GM10847 (cell line): Measurements from ENCODE around the gene TMEM131.

ENCODE experiments used
- POLR2A ChIP-seq: IDR thresholded peaks from 2 replicates; pipeline ENCODE4 v1.6.1; 2011; ENCODE audit not compliant: insufficient read length; ENCODE audit errors: extremely low read depth

The TMEM131 gene

DNA sequence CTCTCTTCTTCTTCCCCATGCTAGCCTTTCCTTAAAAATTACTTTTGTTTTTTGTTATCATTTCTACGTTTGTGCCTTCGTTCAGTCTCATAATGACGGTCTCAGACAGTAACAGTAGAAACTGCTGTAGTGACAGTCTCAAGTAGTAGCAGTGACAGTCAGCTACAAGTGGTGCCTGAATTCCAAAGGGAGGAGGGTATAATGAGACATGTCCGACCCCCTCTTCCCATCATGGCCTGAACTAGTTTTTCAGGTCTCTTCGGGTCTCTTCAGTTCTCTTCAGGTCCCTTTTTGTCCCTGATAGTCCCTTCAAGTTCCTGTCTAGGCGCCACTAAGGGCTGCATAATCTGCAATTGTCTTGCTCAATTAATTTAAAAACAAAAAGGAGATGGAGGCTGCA, 12.6 kb downstream of the TMEM131 start:
- no peak for TF ChIP-seq POLR2A

DNA sequence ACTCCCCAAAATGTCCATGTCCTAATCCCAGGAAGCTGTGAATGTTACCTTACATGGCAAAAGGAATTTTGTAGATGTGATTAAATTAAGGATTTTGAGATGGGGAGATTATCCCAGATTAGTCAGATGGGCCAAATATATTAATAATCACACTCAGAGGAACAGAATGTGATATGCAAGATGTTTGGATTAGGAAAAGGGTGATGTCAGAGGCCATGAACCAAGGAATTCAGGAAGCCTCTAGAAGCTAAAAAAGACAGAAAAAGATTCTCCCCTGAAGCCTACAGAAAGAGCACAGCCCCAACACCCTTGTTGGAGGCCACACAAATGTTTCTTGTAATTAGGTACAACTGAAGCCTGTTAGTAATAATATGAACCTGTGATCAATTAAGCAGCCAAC, 13.1 kb downstream of the TMEM131 start:
- no peak for TF ChIP-seq POLR2A

DNA sequence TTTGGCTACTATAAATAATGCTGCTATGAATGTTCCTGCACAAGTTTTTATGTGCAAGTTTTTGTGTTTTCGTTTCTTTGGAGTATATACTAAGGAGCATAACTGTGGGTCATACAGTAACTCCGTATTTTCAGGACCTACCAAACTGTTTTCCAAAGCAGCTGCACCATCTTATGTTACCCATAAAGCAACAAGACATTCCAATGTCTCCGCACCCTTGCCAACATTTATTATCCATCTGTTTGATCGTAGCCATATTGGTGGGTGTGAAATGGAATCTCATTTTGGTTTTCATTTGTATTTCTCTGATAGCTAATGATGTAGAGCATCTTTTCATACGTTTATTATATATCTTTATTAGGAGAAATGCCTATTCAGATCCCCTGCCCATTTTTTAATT, 13.8 kb downstream of the TMEM131 start:
- no peak for TF ChIP-seq POLR2A

DNA sequence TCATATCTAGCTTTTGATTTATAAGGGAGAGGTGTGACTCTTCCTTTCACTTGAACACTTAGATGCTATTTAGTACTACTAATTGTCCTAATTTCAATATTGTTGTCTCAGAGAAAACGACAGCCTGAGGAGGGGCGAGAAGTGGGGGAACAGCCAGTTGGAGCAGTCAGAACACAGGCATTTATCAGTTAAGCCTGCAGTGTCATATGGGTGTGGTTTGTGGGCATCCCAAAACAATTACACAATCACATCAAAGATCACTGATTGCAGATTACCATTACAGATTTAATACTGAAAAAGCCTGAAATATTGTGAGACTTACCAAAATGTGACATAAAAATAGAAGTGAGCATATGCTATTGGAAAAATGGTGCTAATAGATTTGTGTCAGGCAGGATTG, 15.8 kb downstream of the TMEM131 start:
- TF ChIP-seq POLR2A, result no peak

DNA sequence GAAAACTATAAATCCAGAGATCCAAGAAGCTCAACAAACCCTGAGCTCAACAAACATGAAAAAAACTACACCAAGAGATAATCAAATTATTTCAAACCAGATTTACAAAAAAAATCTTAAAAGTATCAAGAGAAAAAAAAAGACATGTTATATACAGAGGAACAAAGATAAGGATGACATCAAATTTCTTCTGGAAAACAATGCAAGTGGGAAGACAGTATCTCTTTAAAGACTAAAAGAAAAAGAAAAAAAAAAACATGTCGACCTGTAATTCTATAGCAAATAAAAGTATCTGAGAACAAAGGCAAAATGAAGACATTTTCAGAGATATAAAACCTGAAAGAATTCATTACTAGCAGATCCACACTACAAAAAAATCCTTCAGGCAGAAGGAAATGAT, 21.3 kb downstream of the TMEM131 start:
- no peak for TF ChIP-seq POLR2A

DNA sequence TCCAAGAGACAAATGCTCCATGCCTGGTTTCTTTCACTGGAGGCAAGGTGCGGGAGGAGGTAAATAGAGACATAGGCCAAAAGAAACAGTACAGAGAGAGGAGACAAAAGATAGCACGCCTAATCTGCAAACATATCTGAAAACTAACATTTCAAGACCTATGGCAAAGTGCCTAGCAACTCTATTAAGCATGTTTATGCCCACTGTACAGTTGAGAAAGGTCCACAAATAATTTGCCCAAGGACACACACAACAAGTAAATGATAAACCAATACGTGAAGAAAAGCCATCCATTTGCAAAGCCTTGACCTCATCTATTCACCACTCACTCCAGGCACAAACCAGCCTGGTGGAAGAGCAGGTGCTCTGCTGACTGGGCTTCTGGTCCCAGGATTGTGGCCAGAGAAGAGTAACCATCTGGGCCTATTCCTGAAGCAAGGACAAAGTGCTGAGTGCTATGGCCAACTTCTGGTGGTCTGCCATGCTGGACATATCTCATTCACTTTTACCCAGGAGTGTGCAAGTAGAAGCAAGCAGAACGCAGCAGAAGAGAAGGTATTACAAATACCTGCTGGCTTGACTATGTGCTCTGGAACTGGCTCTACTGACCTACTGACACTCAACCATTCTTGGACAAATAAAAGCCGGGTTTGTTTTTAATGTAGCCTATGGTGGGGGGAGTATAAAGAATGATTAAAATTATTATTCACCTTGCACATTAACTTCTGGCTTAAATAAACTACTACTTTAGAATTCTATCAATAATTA, 25.3 kb downstream of the TMEM131 start:
- TF ChIP-seq POLR2A, result no peak

DNA sequence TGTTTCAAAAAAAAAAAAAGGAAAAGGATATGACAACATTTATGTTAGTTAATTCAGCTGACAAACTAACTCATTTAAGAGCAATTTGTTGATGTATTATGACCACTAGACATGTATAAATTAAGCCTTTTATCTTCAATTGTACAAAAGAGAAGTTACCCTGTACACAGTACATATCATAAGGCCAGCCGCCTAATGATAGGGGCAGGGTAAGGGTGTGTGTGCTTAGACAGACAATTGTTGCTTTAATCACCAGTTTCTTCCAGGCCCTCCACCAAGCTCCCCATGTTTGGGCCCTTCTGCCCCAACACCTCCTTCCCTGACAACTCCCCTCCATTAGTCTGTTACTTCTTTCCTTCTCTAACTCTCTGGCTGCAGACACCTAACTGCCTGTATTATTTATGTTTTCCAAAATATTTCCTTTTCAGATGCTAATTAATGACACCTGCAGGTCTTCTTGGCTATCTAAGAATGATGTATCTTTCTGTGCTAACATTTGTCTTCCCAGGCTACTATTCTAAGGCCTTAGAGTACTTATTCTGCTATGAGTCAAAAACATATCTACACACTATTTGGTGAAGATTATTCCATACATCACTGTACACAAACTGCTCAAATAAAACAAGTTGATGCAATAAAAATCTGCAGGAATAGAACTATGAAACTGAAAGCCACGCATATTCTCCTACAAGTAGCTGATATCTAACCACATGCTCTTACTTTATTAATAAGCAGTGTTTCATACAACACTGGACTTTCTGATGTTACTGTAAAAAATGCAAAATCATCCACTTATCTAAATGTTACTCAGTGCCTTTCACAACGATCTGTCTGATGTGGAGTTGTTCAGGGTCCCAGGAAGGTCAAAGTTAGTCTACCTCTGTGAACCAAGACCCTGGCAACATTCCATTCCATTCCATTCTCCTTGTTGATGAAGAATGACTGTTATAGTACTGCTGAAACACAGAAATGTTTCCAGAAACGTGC, 26.4 kb downstream of the TMEM131 start:
- no peak for TF ChIP-seq POLR2A

DNA sequence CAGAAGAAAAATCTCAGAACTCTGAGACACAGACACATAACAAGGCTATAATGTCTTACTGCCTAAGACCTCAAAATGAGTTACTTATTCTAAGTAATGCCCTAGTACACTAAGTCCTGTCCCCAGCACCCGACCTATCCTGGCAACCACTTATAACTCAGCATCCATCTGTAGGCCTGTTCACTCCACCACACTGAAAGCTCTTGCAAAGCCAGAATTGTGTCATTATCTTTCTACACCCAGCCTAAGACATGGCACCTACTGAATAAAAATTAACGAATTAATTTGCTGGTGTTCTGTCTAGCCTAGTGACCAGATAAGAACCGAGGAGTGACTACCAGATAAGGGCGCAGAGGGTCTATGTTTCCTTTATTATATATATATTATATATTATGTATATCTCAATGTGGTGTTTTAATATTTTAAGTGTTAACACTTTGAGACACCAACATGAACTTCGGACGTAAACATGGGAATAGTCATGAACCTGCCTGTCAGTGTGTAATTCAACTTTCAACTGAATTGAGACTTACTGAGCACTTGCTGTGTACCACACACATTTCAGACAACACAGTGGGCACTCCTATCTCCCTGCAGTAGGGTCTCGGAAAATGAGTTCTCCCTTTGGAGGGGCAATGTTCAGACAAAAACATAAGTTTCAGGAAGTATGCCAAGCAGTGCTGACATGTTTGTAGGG, 27.7 kb downstream of the TMEM131 start:
- no peak for TF ChIP-seq POLR2A

DNA sequence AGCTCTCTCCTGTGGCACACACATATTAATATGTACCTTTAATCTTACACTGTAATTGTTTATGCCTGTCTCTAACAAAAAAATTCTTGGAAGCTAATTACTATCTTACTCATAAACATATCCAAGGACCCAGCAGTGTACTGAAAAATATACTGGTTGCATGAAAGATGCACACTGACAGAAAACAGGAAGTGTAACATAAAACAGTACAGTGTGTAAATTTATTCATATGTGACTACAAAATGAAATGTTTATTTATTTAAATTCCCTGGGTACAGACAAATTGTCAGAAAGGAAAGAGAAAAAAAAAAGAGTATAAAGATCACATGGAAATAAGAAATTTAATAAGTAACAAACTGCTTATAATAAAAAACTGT, 28.5 kb downstream of the TMEM131 start:
- no peak for TF ChIP-seq POLR2A

DNA sequence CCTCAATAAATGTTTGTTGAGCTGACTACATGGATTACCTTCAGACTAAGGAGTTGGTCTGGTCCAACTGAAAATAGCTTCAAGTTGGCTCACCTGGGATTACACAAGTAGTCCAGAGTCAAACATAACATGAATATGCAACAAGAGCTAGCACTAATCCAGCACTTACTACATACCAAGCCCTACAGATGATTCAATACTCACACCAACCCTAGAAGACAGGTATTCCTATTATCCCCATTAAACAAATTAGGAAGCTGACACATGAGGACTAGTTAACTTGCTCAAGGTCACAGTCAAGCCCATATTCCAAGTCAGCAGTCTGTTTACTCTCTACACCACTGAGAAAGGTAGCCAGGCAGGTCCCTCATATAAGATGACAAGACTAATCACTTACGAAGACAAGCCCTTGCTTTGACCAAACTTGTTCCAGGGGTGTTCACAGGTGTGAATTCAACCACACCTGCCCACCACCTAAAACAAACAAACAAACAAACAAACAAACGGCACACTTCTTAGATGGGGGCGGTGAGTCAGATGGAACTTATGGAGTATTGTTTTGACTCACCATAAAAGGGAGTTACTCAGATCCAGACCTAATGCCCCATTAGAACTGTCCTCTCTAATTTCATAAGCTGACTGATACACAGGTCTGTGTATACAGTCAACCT, 29.1 kb downstream of the TMEM131 start:
- TF ChIP-seq POLR2A, result no peak

DNA sequence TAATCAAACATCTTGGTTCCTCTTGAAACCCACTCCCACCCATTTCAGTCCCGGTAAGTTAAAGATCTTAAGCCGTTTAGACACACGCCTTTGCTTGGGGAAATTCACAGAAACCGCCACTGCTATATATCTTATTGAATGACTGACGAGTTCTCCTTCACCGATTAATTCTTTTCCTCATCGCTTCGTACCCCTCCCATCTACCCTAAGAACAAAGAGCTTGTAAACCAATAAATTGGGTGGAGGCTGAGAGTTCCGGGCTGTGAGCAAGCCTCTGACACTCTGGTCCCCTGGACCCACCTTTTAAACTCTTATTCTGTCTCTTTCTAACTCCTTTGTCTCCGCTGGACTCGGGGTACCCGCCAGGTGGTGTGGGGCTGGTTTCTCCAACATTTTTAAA, 30.6 kb downstream of the TMEM131 start:
- no peak for TF ChIP-seq POLR2A

DNA sequence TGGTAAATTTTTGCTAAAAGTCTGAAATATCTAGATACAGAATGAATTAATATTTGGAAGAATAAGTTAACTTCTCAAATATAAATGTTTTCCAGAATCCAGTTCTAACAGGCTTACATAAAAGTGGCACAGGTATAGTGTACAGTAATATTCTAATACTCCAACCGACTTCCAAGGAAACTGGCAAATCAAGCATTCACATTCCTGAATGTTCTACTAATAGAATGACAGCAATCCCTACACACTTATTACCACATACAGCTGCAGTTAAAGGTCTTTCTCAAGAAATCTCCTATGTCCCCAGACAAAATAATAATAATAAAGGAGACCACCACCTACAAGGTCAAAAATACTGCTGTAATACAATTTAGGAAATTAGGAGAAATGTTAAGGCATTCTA, 31.9 kb downstream of the TMEM131 start:
- no peak for TF ChIP-seq POLR2A

DNA sequence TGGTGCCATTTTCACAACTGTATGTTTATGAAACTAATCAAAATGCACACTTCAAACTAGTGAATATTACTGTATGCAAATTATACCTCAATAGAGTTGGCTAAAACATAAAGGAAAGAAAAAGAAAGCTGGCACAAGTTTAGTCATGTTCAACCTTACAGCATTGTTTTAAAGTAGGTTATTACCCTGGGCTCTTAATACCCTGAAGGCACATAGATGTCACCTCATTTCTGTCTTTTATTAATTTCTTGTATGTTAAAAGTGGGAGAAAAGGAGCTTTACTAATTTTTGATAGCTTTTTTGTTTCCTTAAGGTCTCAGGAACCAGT, 32.7 kb downstream of the TMEM131 start:
- TF ChIP-seq POLR2A, result no peak

DNA sequence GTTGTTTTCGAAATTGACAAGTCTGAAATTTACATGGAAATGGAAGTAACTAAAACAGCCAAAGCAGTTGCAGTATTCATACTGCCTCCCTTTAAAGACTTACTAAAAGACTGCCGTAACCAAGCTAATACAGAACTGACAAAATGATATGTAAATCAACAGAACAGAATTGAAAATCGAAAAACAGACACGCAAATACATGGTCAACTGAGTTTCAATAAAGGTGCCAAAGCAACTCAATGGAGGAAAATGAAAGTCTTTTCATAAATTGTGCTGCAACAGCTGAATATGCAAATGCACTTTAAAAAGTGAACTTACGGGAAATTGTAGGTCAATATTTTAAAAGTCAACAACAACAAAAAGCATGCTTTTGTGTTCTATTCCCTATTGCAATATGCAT, 34.2 kb downstream of the TMEM131 start:
- TF ChIP-seq POLR2A, result no peak

DNA sequence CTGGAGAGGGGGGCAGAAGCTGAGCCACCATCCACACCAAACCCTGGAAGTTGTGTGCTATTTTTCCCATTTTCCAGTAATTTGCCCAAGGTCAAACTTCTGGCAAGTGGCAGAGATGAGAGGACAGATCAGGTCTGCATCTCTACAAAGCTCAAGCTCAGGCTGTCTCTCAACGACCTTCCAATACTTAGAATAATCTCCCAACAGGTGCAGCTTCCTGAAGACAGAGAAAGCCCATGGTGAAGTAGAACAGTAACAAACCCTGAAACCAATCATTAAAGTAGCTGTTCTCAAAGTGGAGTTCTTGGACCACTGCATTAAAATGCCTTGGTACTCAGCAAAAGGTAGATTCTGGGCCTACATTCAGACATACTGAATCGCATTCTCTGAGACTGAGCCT, 37.6 kb downstream of the TMEM131 start:
- no peak for TF ChIP-seq POLR2A
